ENCODE measurements around the gene LCORL. TPM values are rescaled to one million over a fixed set of nuclear protein-coding genes. Genes with fewer than 3 reads are reported as not detected.

Gene LCORL
- total and polyA plus RNA-seq, 9 of the 15 experiments (the other 6 are each of a cell fraction or from before 2014, with no cell fraction given): 3.1 to 24.5 (median 11.1) TPM

- no peak; the same call in 1 of the 2 replicates for TF ChIP-seq ZNF24 (IDR thresholded peaks at IDR 0.05)
- TF ChIP-seq POLR2G (IDR thresholded peaks at IDR 0.05; ENCODE audit: low read depth, low read length): peak; percentile 99
- TF ChIP-seq ADNP (tag; IDR thresholded peaks at IDR 0.05): no peak
- no peak for TF ChIP-seq MTA2 (IDR thresholded peaks at IDR 0.05; ENCODE audit: low read depth)
- TF ChIP-seq CREB1 (IDR thresholded peaks at IDR 0.05): peak; percentile 81; the same call in 1 of the 2 replicates
- TF ChIP-seq CREB1 (CRISPR knock-in tag; IDR thresholded peaks at IDR 0.05): peak; percentile 93
- TF ChIP-seq ZNF431 (CRISPR knock-in tag; IDR thresholded peaks at IDR 0.05): peak; percentile 94
- TF ChIP-seq PRMT5 (CRISPR knock-in tag; IDR thresholded peaks at IDR 0.05): no peak
- TF ChIP-seq E2F1 (CRISPR knock-in tag; IDR thresholded peaks at IDR 0.05): peak; percentile 99
- TF ChIP-seq POLR3A (IDR thresholded peaks at IDR 0.05; ENCODE audit: borderline replicate concordance, extremely low read depth, insufficient read depth, insufficient read length): no peak
- 0 out of 2 replicates have a peak, but pooled peaks have one; percentile 50 for TF ChIP-seq ZNF766 (CRISPR knock-in tag; conservative IDR thresholded peaks at IDR 0.05)
- no peak for TF ChIP-seq HDAC8 (tag; IDR thresholded peaks at IDR 0.05)
- no peak for TF ChIP-seq BCOR (IDR thresholded peaks at IDR 0.05)
- TF ChIP-seq, protein P1, sequence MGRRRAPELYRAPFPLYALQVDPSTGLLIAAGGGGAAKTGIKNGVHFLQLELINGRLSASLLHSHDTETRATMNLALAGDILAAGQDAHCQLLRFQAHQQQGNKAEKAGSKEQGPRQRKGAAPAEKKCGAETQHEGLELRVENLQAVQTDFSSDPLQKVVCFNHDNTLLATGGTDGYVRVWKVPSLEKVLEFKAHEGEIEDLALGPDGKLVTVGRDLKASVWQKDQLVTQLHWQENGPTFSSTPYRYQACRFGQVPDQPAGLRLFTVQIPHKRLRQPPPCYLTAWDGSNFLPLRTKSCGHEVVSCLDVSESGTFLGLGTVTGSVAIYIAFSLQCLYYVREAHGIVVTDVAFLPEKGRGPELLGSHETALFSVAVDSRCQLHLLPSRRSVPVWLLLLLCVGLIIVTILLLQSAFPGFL (CRISPR knock-in tag; IDR thresholded peaks at IDR 0.05): no peak
- TF ChIP-seq, protein P2, sequence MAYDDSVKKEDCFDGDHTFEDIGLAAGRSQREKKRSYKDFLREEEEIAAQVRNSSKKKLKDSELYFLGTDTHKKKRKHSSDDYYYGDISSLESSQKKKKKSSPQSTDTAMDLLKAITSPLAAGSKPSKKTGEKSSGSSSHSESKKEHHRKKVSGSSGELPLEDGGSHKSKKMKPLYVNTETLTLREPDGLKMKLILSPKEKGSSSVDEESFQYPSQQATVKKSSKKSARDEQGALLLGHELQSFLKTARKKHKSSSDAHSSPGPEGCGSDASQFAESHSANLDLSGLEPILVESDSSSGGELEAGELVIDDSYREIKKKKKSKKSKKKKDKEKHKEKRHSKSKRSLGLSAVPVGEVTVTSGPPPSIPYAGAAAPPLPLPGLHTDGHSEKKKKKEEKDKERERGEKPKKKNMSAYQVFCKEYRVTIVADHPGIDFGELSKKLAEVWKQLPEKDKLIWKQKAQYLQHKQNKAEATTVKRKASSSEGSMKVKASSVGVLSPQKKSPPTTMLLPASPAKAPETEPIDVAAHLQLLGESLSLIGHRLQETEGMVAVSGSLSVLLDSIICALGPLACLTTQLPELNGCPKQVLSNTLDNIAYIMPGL (CRISPR knock-in tag; IDR thresholded peaks at IDR 0.05): peak; percentile 76; the same call in 1 of the 2 replicates
- no peak for TF ChIP-seq NONO (IDR thresholded peaks at IDR 0.05; ENCODE audit: low read depth in 2 of 2, low read length in 1 of 2)
- TF ChIP-seq SMARCB1 (IDR thresholded peaks at IDR 0.05; ENCODE audit: insufficient read length, low read depth): no peak
Observed at GRCh38 chr4:17810260-17811077, 211.1 kb downstream of the LCORL start, which contains the start of the genes DCAF16 and NCAPG (continued).

All from K562 (cell line).